Hypothalamus (tissue), 51 donors: ENCODE measurements around the gene GMDS.
"Not testable (repeated sequence)": the region's sequence is repeated elsewhere in the genome, so short reads cannot be mapped to it uniquely, and the experiment has no call there.

Experiments used
- DNase-seq, 51 donors: peaks; one replicate each; lab custom pipeline; 2025; lab: John Stamatoyannopoulos, UW

GMDS gene

DNA sequence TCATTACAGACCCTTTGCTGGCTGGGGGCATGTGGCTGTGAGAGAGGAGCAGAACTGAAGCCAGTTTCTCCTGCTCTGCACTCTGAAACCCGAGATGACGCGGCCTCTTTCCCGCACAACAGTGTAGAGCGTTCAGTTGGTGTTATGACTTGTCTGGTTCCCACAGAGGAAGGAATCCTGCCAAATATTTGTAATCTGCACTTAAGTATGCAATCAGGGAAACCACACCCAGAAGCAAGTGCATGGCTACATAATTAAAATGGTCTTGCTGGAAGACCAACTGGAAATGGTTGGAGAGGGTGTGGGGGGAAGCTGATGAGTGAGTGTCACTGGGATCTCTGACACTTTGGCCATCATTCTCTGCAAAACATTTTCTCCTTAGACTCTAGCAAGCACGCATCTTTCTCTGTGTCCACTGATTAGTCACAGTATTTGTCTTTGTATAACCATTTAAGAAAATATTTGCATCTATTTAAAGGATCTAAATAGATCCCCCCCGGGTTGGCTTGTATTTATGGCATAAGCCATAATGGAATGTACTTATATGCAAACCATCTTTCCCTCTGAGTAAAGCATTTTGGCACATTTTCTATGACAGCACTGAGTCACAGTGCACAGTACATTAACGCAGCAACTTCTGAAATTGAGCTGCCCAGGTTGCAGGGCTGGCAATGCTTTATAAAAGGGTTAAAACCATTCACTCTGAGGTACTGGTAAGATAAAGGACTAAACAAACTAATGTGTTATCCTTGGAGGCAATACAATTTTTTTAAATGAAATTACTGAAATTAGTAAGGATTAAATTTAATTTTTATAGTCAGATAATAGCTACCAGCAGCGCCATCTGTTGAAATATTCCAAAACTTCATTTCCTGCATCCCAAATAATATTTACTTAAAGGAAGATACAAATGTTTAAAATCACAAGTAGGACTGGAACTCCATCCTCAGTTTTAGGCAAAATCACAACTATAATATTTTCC lies 559.0 kb downstream of the GMDS start:
- no peak for DNase-seq

- no peak for DNase-seq
These were observed 565.7 kb downstream of the GMDS start for GRCh38 chr6:1679688-1680068.

DNA sequence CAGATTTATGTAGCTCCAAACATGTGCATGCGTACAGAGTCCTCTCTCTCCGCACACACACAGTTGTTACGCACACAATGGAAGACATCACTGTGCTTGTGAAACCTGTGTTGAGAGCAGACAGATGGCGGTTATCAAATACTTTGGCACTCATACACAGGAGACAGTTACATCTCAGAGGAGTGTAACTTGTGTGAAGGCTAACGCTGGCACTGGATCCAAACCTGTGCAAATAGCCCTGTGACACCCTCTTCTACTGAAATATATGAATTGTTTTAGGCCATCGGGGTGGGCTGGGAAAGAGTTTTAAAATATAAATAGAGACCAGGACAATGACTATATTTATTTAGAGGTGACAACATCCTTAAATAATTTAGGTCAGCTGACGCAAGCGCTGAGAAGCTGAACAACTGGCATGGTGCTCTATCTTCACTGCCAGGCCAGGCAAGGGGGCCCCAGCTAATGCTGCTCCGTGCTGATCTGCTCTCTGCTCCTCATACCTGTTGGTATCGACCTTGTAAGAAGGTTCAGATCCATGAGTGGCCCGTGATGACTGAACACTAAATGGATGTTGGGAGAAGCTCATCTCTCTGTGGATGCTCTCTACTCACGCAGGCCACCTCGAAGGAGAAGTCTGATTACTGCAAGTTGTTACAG lies 566.2 kb downstream of the GMDS start:
- DNase-seq = no peak

- DNase-seq = no peak
These were observed 567.2 kb downstream of the GMDS start for GRCh38 chr6:1678201-1678600.

DNA sequence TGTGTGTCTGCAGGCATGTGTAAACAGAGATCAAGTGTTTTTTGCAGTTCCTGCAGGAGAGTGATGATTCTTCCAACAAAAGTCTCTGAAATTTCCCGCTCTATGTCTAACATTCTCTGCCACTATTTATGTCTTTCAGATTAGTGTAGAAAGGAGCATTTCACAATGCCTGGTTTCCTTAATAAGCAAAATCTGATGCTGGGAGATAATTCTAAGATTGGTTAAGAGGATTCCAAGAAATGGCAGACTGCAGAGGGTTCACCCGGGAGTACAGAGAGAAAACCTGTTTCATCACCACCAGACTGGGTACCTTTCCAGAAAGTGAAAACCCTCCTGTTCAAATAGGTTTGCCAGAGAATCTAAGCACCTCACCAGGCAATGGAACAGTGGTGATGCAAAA lies 573.0 kb downstream of the GMDS start:
- no peak for DNase-seq

DNA sequence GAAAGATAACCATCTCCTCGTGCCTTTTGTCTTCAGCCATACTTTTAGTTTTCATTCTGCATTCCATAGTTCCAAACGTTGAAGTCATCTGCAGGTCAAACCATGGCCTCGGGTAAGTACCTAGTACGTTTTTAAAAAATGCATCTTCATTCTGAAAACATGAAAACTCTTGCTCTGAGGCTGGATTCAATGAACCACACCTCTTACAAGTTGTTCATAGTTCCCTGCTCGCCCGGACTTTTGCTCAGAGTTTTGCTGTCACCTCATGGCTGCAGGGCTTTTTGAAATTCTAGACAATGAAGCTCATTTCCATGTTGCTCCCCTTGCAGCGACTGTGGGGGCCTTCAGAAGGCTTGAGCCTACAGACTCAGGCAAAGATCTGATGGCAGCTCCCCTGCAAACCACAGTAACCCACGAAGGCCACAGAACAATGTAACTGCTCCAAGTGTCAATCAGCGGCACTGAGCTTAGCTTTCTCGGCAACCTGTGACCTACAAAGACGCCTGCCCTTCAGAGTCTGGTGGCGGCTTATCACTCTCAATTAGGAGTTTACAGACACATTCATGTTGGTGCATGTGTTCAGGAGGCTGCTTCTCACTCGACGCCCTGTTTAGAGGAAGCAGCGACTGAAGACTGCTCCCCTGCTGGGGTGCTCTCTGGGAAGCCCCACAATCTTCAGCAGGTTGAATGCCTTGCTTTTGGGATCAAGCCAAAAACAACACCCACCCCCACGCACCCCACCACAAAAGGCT lies 574.5 kb downstream of the GMDS start:
- no peak for DNase-seq

- no peak for DNase-seq
These were observed 575.4 kb downstream of the GMDS start for GRCh38 chr6:1669996-1670395.

GRCh38 chr6:1668456-1668855 lies 576.9 kb downstream of the GMDS start:
- DNase-seq = not testable (repeated sequence)

DNA sequence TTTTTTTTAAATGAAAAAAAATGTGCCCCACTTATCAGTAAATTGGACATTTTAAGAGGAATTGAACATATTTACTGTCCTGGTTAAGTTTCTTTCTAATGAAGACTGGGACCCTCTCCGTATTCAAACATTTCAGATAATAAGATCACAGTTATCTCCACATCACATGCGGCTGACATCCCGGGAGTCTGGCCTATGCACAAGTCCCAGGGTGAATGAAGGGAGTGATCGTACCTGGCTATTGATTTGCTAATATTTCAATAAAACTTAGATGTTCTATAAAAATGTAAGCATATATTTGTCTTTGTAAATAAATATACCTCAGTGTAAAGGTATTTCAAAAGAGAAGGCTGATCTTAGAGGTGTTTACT lies 577.6 kb downstream of the GMDS start:
- DNase-seq = no peak

- no peak for DNase-seq
These were observed 578.2 kb downstream of the GMDS start for GRCh38 chr6:1667012-1667804.

DNA sequence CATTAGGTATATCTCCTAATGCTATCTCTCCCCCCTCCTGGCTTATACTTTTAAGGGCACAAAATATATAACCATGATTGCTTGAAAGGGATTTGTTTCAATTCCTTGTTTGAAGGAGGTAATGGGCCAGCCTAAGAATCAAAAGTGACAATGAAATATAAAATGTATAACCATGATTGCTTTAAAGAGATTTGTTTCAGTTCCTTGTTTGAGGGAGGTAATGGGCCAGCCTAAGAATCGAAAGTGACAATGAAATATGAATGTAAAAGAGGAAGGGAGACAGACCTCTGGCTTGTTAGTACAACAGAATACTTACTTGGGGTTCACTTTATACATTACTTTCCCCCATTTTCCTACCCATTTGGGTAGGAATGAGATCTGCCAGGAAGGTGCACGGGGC lies 580.2 kb downstream of the GMDS start:
- DNase-seq = no peak

DNA sequence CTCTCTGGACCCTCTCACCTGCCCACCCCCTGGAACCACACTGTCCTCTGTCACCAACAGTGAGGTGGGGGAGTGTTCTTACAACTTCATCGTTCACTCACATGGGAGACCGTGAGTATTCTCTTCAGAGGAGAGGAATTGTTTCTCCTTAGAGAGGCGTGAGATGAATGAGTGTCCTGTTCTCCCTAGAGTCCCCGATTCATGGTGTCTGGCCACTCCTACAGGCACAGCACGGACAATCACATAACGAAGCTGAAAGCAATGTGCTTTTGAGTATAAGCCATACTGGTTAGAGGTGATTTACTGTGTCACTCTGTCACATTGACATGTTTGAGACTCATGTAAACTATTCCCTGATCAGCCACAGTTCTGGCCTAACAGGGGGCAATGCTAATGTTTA lies 581.1 kb downstream of the GMDS start:
- no peak for DNase-seq

- no peak for DNase-seq
These were observed 581.9 kb downstream of the GMDS start for GRCh38 chr6:1663511-1663910.

DNA sequence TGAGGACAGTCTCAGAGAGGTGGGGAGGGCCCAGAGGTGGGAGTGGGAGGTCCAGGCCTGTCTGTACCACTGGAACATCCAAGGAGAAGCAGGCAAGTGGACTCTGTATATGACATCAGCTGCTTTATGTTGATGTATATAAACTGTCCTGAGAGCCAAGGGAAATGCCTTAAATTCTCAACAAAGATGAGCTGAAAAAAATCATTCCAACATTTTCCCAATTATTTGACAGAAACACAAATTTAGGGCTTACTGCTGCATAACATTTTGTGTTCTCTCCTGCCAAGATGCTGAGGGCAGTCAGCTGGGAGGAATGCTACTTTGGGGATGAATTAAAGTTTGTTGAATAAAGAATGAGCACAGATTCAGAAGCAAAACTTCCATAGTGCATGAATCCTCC lies 582.9 kb downstream of the GMDS start:
- DNase-seq = no peak

- no peak for DNase-seq
These were observed 585.6 kb downstream of the GMDS start for GRCh38 chr6:1659816-1660215.

GRCh38 chr6:1658212-1659005 lies 587.0 kb downstream of the GMDS start:
- no peak for DNase-seq

GRCh38 chr6:1657771-1658165 lies 587.6 kb downstream of the GMDS start:
- no peak for DNase-seq

DNA sequence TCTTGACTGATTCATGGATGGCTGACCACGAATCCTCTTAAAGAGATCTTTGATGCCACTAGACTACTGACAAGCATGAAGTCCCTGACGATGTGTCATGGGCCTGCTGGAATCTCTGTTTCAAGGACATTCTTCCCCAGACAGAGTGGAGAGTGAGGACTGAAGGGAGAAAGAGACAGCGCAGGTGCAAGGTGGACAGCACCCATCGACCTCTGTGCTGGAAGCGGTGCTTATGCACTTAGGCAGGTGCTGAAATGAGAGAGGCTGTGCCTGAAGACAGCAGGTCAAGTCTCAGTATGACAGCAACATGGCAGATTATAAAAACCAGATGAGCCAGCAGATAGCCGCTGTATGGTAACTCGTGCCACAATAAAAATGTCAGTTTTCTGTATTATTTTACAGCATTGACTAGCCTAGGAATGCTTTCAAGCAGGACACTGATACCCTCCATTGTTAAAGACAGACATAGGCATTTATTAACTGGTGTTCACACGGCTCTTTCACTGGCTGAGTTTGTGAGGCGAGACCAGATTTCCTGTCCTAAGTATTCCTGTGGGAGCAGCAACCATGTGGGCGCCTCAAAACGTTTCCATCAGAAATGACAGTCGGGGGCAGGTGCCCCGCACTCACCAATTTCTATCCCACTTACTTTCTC lies 588.2 kb downstream of the GMDS start:
- no peak for DNase-seq

- no peak for DNase-seq
These were observed 591.4 kb downstream of the GMDS start for GRCh38 chr6:1654054-1654453.
